GM11168 (cell line): ENCODE results near the gene SYNGR4.

Source experiments
- in situ Hi-C: fragments of 300-500 bp; cut with MboI; formaldehyde crosslinking; loops from one replicate; pipeline ENCODE4 v1.12.0; 2022; ENCODE audit warnings: low sequenced_read_pairs; ENCODE audit not compliant: unreplicated experiment

The SYNGR4 gene

DNA sequence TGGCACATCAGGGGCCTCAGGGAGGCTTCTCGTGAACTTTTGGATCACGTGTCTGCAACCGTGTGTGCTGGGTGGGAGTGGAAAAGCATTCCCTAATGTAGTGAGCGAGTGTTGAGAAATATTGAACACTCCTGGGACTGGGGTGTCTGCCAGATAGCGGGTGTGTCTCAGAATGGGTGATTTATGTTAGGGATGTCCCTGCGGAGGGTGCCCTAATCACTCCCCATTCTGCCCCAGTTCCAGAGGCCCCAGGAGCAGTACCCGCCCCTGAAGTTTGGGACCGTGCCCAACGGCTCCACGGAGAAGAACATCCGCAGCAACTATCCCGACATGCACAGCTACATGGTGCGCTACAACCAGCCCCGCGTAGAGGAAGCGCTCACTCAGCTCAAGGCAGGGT is 57.4 kb downstream of the SYNGR4 start:
- in situ Hi-C loops = no loop called here

DNA sequence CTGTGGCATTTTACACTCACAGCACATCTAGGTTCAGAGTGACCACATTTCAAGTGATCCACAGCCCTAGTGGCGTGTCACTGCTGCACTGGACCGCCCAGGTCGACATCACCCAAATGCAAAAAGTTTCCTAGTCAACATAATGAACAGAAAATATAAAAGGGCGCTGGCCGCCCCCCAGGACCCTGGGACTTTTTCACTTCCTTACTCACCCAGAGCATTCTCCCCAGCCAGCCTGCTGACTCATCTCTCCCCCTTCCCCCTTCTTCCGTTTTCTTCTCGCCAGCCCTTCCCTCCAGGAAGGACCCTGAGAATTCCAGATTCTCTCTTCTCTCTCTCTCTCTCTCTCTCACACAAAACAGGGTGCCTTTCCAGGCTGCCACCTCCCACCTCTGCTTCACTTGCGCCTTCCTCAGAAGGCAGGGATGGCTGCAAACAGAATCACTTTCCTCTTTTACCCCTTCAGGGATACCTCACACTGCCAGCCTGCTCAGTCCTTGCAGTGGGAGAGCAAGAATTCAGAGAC is 60.6 kb downstream of the SYNGR4 start:
- in situ Hi-C loops = no loop called here
